Spleen (tissue), 11 donors: ENCODE measurements around the gene MBNL1. TPM values are rescaled to one million over a fixed set of nuclear protein-coding genes. Genes with fewer than 3 reads are reported as not detected.

ENCODE experiments used
- DNase-seq: peaks from one replicate; pipeline ENCODE4 v3.0.0-alpha.2; 2020
- H3K27ac ChIP-seq, 8 donors: fragments of 200-600 bp; sonication (generic) in 7 of 8; 1 replicate in 4 of 8; 2 replicates in 4 of 8; pipeline versions ENCODE4 v1.5.0 to v1.8.0; 2016 to 2021; ENCODE audit warnings: inconsistent platforms in 4 of 8, mild to moderate bottlenecking in 4 of 8, moderate library complexity in 1 of 8
- H3K27me3 ChIP-seq, 7 donors: fragments of 200-600 bp; sonication (generic) in 6 of 7; replicated peaks in 1 of 7; 1 replicate in 4 of 7; 2 replicates in 3 of 7; pipeline versions ENCODE4 v1.5.0 to v1.8.0; 2016 to 2021; ENCODE audit warnings: inconsistent platforms in 3 of 7, mild to moderate bottlenecking in 1 of 7
- H3K36me3 ChIP-seq, 6 donors: fragments of 200-600 bp; sonication (generic) in 5 of 6; 1 replicate in 4 of 6; 2 replicates in 2 of 6; pipeline versions ENCODE4 v1.5.0 to v1.8.0; 2016 to 2021; ENCODE audit warnings: inconsistent platforms in 2 of 6
- H3K4me1 ChIP-seq, 6 donors: fragments of 200-600 bp; sonication (generic) in 5 of 6; 1 replicate in 3 of 6; 2 replicates in 3 of 6; pipeline versions ENCODE4 v1.5.0 to v1.8.0; 2016 to 2021; ENCODE audit warnings: inconsistent platforms in 3 of 6
- H3K4me3 ChIP-seq, 8 donors: fragments of 200-600 bp; sonication (generic) in 7 of 8; 1 replicate in 4 of 8; 2 replicates in 4 of 8; pipeline versions ENCODE4 v1.5.0 to v1.8.0; 2016 to 2021; ENCODE audit warnings: inconsistent platforms in 4 of 8, mild to moderate bottlenecking in 4 of 8, moderate library complexity in 2 of 8
- H3K9me3 ChIP-seq, 8 donors: fragments of 200-600 bp; sonication (generic) in 7 of 8; 1 replicate in 4 of 8; 2 replicates in 4 of 8; pipeline versions ENCODE4 v1.5.0 to v1.8.0; 2016 to 2021; ENCODE audit warnings: inconsistent platforms in 4 of 8
- CTCF ChIP-seq, 11 experiments: fragments of 200-600 bp in 7 of 11; fragments of 450-650 bp in 4 of 11; sonication (generic) in 4 of 11; IDR thresholded peaks in 8 of 11; conservative IDR thresholded peaks in 3 of 11; 1 replicate in 7 of 11; 2 replicates in 4 of 11; pipeline versions ENCODE4 v1.4.0 to v1.8.0; 2016 to 2021; ENCODE audit warnings: antibody characterized with exemption in 11 of 11, inconsistent platforms in 4 of 11, mild to moderate bottlenecking in 1 of 11
- POLR2A ChIP-seq, 3 donors: fragments of 450-650 bp; IDR thresholded peaks; one replicate each; pipeline ENCODE4 v1.5.1; 2017; ENCODE audit warnings: antibody characterized with exemption in 3 of 3, mild to moderate bottlenecking in 1 of 3
- POLR2AphosphoS5 ChIP-seq, 3 donors: sonication (generic); formaldehyde crosslinking; IDR thresholded peaks; one replicate each; pipeline ENCODE4 v1.5.1; 2017; ENCODE audit warnings: antibody characterized with exemption in 3 of 3
- WGBS, 5 donors: extraction: QIAGEN DNeasy Blood & Tissue Kit in 3 of 5; methylation state at CpG; one replicate each; pipeline versions ENCODE4 v1.1.5 to v1.1.7; 2013 to 2018; 5-methylcytosine and 5-hydroxymethylcytosine counted together
- intact Hi-C: fragments of 100-400 bp; cut with DNase I; formaldehyde crosslinking; loops from one replicate; pipeline ENCODE4 v1.15.0; 2023; ENCODE audit warnings: low total_unique reads
- polyA plus RNA-seq, 3 donors: library from polyadenylated mRNA; stranded (reverse); fragments of 200-250 nt; gene quantifications; one replicate each; pipeline ENCODE4 v1.2.1, GENCODE V29; 2013
- total RNA-seq, 7 donors: library from RNA; depleted of rRNA in 3 of 7; stranded (reverse); fragments of >200 nt in 3 of 7; fragmentation: NEBNext Ultra II Directional in 4 of 7; extraction: Animal tissue kit (Norgen Biotek cat#: 25700) in 4 of 7; gene quantifications; one replicate each; pipeline versions ENCODE4 v1.1.0 to v1.2.1, GENCODE V29; 2016 to 2021
- donor health status: healthy with polysubstance abuse.
- donor health status: DM: no; HTN: no; CAD: no; lungs with moderate emphysema.
- donor health status: DM: no; HTN: no; CAD: no.
- donor health status: Bipolar disorder and iron deficiency.
- donor health status: healthy.
- donor health status: DM: no; HTN: no; CAD: no.
- donor health status: DM: yes; HTN: yes; CAD: no.

MBNL1 gene
- total and polyA plus RNA-seq, 10 donors: 64.7 to 491 (median 296) TPM

GRCh38 chr3:152295344-152295743 lies 26.6 kb downstream of the MBNL1 start:
- Histone ChIP-seq H3K27me3 (no peaks in the 10 kb centered on the region), H3K4me1 (peaks cover 67 to 100% (median 95%) of the 10 kb centered on the region in 6 donors), H3K36me3 (peaks cover 0 to 13% (median 8%) of the 10 kb centered on the region in 6 donors), H3K9me3 (no peaks in the 10 kb centered on the region), H3K27ac (peak overlapping the region in 3 of 8 donors; percentile 79 to 87 (median 85)), H3K4me3 (no peak overlapping the region)
- DNase-seq: no peak
- intact Hi-C loops: no loop called here
- no peak for TF ChIP-seq POLR2A (IDR thresholded peaks at IDR 0.05)
- TF ChIP-seq POLR2AphosphoS5 (IDR thresholded peaks at IDR 0.05): no peak
- TF ChIP-seq CTCF (IDR thresholded peaks at IDR 0.05 in 8 of 11, conservative IDR thresholded peaks at IDR 0.05 in 3 of 11): no peak
- 78 to 98% (median 87%) methylated on average over 1 of the region's 1 CpG for WGBS, 5 donors

- intact Hi-C loops: no loop called here
These were observed 27.1 kb downstream of the MBNL1 start for GRCh38 chr3:152295806-152296205.

GRCh38 chr3:152296382-152296781 lies 27.7 kb downstream of the MBNL1 start:
- intact Hi-C loops: no loop called here
- no peaks in the 10 kb centered on the region for H3K27me3 ChIP-seq

More at GRCh38 chr3:152295806-152296205, 27.1 kb downstream of the MBNL1 start:
- H3K36me3 ChIP-seq: peaks cover 0 to 17% (median 10%) of the 10 kb centered on the region in 6 donors
- H3K27ac ChIP-seq: peak overlapping the region in 3 of 8 donors; percentile 79 to 87 (median 85)
- peaks cover 67 to 100% (median 95%) of the 10 kb centered on the region in 6 donors for H3K4me1 ChIP-seq
- TF ChIP-seq POLR2AphosphoS5 (IDR thresholded peaks at IDR 0.05) (peak in 1 of 3 donors; percentile 11), CTCF (IDR thresholded peaks at IDR 0.05 in 8 of 11, conservative IDR thresholded peaks at IDR 0.05 in 3 of 11) (no peak)
- H3K9me3 ChIP-seq: no peaks in the 10 kb centered on the region
- 41 to 82% (median 59%) methylated on average over 1 of the region's 1 CpG for WGBS, 5 donors
- no peaks in the 10 kb centered on the region for H3K27me3 ChIP-seq
- H3K4me3 ChIP-seq: no peak overlapping the region
- DNase-seq: no peak

More at GRCh38 chr3:152296382-152296781, 27.7 kb downstream of the MBNL1 start:
- Histone ChIP-seq H3K9me3 (no peaks in the 10 kb centered on the region), H3K4me1 (peaks cover 67 to 100% (median 95%) of the 10 kb centered on the region in 6 donors), H3K36me3 (peaks cover 0 to 21% (median 12%) of the 10 kb centered on the region in 6 donors), H3K4me3 (peak overlapping the region in 1 of 8 donors; percentile 3), H3K27ac (peak overlapping the region in 3 of 8 donors; percentile 79 to 87 (median 85))
- WGBS, 5 donors: 72 to 81% (median 78%) methylated on average over 3 of the region's 3 CpGs
- no peak for DNase-seq
- no peak for TF ChIP-seq POLR2AphosphoS5 (IDR thresholded peaks at IDR 0.05)
- TF ChIP-seq CTCF (IDR thresholded peaks at IDR 0.05 in 8 of 11, conservative IDR thresholded peaks at IDR 0.05 in 3 of 11): no peak
- TF ChIP-seq POLR2A (IDR thresholded peaks at IDR 0.05): no peak
